Activated CD4-positive, alpha-beta T cell treated with anti-CD3 and anti-CD28 coated beads, Interleukin-2, Interleukin-4, amounts not matched to agents 100 ng/mL and 50 ng/mL, durations not matched to agents 16 hours and 8 hours (primary cell): Measurements from ENCODE around the gene CD248.

ENCODE experiments used
- DNase-seq: peaks from one replicate; pipeline ENCODE4 v3.0.0-alpha.2; 2020; ENCODE audit warnings: low spot score

The CD248 gene

DNA sequence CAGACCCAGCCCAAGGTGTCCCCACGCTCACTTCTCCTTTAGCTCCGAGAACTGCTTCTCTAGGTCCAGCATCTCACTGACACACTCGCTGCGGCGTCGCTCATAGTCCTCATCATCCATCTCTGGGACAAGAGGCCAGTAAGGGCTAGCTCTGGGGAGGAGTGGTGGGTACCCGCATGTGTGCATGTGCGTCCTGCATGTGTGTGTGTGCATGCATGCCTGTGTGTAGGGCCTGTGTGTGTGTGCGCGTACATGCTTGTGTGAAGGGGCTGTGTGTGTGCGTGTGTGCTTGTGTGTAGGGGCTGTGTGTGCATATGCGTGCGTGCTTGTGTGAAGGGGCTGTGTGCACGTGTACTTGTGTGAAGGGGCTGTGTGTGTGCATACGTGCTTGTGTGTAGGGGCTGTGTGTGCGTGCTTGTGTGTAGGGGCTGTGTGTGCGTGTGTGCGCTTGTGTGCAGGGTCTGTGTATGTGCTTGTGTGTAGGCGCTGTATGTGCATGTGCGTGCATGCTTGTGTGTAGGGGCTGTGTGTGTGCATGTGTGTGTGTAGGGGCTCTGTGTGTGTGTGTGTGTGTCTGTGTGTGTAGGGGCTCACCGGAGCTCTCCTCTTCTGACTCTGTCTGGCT lies 24.8 kb upstream of the CD248 start:
- no peak for DNase-seq

DNA sequence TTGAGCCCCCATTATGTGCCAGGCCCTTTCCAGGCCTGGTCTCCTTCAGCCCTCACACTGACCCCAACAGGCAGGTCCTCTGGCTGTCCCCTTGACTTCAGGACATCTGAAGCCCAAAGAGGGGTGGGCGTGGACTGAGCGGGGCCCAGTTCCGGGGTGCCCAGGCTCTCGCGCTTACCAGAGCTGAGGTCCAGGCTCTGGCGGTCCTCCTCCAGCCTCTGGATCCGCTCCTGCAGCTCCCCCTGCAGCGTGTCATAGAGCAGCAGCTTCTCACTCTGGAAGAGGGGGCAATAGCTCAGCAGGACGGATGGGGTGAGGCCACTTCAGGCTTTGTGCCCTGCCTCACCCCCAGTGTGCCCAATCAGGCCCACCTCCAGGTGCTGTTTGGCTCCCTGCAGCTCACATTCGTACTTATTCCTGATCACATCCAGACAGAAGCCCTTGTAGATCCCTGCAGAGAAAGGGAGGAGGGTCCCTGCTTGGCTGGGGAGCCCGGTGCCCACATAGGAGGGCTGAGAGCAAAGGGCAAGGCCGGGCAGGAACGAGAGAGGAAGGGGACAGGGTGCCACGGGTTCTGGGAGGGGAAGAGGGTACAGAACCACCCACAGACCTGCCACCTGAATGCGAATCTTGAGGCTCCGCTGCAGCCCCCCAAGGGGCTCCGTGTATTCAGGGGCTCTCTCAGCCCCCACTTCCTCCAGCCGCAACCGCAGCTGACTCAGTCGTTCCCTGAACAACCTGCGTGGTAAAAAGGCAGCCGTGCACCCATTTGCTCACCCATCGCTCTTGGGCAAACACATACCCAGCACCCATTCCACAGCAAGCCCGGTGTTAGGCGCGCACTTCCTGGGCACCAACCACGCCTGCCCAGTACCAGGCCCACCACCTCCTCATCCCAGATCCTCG lies 24.0 kb upstream of the CD248 start:
- no peak for DNase-seq

DNA sequence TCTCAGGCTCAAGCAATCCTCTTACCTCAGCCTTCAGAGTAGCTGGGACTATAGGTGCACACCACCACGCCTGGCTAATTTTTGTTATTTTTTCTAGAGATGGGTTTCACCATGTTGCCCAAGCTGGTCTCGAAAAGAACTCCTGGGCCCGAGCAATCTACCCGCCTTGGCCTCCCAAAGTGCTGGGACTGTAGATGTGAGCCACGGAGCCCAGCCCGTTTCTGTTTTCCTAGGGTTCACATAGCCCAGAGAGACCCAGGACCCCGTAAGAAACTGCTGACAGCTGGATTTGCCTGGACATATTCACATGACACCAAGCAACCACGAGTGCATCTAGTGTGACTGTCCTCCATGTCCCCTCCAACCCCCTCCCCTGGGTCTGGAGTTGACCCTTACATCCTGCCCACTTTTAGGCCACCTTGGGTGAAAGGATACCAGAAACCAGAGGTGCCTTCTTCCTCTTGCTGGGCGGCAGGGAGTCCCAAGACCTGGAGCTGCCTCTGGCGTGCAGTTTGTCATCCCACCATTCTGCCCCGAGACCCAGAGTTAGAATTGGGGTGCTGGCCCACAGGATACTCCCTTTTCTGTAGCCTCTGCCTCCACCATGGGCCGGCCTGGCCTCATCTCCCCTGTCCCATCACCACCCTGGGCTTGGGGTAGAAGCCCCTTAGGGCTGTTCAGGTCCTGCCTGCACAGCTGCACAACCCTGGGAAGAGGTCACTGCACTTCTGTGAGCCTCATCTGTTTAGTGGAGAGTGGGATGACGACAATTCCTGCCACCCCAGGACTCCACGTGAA lies 23.0 kb upstream of the CD248 start:
- DNase-seq = no peak

DNA sequence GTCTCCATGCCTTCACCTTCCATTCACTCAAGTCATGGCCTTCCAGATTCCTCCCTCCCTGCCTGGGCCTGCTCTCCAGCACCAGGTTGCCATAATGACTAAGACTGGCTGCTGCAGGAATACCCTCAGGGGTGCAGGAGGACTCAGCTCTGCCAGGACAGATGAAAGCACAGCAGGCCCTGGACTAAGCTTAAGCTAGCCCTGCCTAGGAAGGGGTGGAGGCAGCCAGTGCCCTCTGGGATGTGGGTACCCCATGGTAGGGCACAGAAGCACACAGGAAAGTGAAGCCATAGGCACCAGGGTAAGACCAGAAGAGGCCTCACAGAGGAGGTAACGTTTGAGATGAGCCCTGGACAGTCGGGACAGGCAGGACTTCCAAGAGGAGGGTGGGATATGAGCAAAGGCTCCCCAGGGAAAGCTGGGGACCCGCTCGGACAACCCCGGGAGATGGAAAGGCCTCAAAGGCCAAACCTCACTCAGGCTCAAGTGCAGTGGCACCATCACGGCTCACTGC lies 22.4 kb upstream of the CD248 start:
- DNase-seq = no peak

DNA sequence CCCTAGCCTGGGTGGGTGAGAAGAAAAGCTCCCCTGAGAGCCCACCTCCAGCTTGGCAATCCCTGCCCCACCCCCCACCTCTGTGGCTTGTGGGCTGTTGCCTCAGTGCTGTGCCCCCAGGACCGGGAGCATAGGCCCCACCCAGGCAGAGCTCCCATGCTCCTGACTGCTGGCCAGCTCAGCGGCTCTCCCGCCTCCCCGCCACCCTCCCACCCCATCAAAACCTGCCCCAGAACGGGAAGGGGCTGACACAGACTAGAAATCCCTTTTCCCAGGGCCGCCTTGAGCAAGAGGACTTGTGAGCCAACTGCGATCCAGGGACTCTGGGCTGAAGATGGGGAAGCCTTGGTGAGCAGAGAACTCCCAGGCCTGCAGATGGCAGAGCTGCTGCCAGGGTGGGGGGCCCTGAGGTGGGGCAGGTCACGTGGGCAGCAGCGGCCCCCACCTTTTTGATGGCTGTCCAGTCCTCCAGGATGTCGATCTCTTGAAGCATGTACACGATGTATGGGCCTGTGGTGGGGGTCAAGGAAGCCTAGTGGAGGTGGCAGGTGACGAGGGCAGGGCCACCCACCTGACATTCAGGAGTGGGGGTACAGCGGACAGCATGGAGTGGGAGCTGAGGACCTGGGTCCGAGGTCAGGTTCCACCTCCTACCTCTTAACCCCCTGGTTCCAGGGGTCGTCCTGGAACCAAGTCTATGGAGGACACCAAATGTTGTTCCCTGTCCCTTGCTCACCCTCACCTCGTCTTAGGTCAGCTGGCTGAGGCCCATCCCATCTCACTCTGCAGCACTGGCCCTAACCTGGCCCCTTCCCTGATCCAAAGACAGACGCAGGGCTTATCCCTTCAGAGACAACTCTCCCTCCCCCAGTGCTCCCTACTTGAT lies 21.7 kb upstream of the CD248 start:
- DNase-seq = no peak

DNA sequence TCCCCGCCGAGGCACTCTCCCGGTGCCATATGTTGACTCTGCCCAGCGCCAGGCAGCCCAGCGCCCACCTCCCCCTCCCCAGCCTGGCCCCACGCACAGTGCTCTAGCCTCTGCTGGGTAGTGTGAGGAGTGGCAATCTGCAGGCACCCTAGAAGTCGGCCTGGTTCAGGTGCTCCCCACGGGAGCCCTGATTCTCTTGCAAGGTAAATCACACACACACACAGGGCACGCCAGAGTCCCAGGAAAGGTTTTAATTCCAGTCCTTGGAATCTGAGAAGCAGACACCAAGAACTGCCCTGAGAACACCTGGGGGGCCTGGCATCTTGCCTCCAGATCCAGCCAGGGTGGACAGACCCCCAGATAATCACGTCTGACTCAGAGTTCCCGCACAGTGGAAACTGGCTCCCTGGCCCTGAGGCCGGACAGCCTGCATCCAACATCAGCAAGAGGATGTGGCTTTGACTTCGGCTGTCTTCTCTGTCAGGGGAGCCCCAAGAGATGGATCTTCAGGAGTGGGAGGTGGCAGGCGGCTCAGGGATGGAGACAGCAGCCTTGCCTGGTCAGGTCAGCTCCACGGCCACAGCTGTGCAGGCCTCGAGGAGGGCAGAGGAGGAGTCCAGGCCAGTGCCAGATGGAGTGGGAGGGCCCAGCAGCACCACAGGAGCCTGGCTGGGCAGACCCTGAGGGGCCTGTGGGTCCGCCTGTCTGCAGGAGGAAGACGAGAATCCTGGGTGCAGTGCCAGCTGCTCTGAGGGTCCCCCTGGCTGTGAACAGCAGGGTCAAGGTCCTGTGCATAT lies 20.5 kb upstream of the CD248 start:
- DNase-seq = no peak

DNA sequence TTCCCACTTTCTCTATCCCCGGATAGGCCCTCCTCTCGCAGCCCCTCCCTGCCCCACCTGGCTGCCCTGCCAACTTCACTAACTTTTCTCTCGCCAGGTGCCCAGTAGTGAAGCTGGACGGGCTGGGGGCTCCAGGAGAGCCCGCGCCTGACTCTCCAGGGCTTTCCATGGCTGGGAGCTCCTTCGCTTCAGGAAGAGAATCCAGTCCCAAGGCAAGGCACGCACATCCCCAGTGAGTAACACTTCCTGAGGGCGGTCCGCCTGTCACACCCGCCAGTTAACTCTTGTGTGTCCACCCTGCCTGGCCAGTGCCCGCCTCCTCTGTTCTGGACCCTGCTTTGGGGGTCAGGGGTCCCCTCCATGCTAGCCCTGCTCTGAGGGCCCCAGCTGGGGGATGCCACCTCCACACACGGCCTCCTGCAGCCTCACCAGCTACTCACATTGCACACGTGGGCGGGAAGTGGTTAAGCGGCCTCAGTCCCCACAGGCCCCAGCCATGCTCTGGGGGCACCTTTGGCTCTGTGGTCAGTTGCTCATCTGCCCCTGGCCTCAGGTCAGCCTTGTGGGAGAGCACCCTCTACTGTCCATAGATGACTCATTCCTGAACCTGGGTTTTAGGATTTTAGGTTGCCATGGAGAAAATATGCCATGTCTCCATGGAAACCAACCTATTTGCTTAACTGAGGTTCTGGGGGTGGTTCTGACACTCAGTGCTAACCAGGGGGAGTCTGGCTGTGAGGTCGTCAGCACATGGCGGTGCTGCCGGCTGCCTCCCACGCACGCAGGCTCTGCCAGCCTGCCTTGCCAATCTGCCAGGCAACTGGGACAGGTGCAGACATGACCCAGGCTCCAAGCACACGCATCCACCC lies 19.6 kb upstream of the CD248 start, which contains the start of gene RIN1:
RIN1 (minus strand) TSS at position 201 of the 869 bp plus-strand sequence; CDS start at position 169, 32 bp downstream.
- DNase-seq = peak; percentile 71

DNA sequence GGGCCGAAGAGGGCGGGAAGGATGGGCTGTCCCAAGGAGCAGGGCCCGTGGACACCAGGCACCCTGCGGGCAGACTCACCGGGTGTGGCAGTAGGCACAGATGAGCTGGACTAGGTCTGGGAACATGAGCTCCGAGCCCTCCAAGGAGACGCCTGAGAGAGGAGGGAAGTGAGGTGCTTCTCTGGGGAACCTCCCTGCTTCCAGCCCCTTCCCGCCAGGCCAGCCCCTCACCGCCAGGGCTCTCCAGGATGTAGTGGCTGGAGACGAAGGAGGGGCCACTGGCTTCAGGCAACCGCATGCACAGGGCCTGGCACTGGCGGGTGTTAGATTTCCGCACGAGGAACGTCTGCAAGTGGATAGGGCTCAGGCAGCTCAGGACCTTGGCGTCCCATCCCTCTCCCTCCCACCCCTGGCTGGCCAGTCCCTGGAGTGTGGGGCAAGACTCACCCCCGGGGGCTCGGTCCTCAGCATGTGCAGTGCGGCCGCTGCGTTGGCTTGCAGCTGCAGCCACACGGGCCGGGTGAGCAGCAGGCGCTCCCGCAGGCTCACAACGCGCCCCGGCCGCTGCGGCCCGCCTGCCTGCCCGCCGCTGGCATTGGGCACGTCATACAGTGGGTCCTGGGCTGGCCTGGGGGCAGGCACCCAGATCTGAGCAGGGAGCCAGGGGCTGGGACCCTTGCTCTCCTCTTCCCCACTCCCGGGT lies 18.8 kb upstream of the CD248 start:
- no peak for DNase-seq

DNA sequence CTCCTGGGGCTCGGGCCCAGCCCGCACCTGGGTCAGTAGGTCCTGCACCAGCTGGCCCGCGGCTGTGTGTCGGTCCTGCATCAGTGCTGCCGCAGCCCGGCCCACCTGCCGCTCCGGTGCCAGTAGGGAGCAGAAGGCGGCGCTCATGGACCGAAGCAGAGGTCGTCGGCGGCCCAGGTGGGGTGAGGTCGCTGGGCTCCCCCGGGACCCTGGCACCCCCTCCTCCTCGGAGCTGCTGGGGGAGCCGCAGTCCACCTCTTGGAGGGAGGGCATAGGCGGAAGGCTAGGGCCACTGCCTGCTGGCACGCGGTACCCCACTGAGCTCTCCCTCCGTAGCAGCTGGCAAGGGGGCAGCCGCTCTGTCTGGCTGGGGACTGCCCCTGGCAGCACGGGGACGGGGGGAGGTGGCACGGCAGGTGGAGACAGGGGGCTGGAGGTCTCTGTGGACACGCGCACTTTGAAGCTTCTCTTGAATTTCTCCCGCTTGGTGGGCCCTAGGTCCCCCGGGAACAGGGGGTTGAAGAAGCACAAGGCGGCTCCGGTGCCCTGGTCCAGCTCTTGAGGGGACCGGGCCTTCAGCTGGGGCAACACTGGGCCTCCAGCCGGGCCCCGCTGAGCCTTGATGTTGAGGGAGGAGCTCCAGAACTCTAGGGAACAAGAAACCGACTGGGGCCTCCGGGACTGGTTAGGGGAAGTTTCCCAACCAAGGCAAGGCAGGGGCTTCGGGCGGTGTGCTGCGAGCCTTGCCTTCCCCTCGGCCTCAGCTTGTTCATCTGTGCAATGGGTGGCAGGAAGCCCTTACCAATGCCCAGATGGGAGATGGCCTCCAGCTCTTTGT lies 18.0 kb upstream of the CD248 start:
- DNase-seq = no peak

DNA sequence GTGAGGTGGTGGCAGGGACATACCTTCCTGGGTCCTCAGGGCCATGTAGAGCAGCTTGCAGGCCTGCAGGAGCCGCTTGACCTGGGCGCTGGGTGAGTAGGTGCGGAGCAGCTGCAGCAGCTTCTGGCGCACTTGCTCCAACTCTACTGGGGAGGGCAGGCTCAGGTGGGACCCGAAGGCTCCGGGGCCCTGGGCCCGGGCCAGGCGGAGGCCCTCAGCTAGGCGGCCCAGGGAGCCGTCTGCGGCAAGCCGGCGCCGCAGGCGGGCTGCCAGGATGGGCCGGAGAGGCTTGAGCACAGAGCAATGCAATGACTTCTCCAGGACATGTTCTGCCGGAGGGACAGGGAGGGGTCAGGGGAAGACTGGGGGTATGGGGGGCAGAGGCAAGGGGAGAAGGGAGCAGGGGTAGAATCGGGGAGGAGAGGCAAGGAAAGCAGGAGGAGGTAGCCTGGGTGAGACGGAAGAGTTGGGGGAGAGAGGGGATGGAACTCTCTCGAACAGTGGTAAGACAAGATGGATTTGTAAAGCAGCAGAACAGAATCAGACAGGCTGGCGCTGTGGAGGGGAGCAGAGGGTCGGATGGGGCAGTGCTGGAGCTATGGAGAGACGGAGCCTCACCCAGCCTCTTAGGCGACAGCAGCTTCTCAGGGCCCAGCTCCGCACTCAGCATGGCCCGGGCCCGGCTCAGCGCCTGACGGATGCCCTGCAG lies 17.2 kb upstream of the CD248 start:
- no peak for DNase-seq

DNA sequence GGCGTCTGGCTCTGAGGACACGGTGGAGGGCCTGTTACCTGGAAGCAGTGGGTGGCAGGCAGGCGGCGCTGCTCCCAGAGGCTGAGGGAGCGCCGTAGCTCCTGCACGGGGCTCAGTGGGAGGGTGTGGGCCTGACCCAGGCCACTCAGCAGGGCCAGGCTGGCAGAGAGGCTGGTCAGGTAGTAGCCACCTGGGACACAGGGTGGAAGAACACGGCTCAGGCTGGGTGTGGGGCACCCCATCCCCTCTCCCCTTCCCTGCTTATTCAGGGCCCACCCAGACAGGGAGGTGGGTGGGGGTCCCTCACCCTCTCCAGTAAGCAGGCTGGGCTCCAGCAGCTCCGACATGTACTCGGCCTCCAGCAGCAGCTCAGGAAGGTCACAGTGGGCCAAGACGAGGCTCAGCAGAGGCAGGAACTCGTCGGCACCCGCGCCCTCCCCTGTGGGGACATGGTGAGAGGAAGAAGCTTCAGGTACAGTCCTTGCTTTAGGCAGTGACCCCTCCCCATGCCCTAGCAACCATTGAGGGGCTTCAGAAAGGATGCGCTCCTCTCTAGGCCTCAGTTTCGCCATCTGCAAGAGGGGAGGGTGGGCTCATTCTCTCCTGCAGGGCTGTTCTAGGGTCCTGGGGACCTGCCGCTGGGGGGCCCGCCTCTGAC lies 16.5 kb upstream of the CD248 start:
- DNase-seq = no peak

DNA sequence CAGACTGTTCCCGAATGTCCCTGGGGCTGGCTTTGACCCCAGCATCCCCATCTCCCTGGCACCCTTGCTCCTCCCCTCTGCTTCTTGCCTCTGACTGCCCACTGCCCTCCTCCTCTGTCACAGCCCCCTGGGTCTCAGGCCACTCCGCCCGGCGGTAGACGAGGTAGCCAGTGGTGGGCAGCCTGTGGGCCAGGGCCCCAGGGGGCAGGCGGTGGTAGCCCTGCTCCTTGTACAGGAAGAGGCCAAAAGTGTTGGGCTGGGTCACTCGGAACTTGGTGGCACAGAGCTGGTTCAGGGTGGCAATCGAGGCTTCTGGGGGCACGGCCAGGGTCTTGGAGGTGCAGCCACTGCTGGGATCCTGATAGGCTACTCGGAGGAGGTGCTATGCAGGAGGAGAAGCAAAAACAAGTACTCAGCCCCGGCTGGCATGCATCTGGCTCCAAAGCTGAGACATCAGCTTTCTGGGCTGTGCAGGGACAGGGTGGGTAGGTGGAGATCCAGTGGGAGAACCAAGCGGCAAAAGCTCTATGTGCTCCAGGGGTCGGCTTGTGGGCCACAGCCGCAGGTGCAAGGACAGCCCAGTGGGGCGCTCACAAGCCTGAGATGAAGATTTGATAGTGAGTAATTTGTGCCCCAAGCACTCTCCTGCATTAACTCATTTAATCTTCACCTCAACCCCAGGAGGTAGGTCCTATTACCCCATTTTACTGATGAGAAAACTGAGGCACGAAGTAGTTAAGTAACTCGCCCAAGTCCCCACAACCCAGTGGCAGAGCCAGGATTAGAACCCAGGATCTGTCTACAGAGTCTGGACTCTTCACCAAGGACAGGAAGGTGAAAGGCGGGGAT lies 15.8 kb upstream of the CD248 start:
- DNase-seq = no peak

DNA sequence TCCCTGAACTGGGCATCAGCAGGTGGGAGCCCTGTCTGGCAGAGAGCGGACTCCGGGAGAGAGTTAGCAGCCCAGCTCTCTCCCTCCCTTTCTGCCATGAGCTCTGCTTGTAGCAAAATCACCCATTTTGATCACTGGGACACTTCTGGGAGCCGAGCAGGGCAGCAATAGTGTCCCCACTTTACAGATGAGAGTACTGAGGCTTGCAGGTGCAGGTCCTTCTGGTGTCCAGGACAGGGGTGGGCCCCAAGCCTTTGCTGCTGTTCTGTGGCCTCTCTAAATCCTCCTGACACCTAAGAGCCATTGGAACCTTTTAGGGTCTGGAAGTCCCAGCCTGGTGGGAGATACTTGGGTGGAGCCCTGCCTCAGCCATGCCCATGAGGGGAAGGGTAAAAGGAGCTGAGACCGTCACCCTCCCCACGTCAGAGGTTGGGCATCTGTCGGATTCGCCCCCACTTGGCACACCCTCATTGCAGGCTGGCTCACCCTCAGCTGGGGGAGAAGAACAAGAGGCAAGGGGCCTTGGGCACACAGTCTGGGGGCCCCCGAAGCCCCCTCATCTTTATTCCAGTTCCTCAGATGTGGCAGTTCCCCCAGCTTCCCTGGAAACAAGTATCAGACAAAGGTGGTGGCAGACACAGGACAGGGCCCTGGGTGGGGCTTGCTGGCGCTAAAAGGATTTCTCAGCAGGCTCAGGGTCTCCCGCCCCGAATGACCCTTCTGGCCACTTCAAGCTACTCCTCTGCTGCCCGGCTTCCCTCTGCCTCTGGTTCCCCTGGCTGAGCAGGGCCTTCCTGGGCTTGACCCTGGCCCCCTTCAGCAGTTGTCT lies 14.9 kb upstream of the CD248 start:
- no peak for DNase-seq

DNA sequence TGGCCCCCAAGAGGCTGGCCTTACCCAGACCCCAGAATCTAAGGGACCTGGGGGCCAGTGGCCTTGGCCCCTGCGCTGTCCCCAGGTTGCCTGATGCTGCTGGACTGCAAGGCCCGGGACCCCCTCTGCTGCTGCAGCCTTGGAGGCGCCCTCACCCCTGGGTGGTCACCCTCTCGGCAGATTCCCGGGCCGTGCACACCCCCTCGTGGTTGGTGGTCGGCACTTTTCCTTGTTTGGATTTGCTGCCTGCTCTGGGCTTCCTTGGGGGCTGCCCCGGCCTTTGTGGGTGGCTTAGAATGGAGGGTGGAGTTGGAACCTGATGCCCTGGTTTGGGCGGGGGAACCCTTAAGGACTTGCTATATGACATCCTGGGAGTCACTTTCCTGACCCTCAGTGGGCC lies 14.1 kb upstream of the CD248 start:
- DNase-seq = no peak

DNA sequence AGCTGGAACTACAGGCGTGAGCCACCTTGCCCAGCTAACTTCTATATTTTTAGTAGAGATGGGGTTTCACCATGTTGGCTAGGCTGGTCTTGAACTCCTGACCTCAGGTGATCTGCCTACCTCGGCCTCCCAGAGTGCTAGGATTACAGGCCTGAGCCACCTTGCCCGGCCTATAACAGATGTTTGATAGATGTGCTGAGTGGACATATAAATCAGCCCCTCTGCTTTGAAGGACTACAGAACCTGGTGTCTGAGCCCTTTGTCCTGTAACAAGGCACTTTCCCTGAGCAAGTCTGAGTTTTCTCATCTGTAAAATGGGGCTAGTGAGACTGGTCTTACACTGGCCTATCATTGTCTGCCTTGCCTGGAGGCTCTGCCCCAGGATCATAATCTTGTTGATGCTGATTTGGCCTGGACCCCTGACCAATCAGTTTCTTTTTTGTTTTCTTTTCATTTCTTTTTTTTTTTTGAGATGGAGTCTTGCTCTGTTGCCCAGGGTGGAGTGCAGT lies 12.4 kb upstream of the CD248 start:
- no peak for DNase-seq
